Glutamatergic neuron (in vitro differentiated cells): Measurements from ENCODE around the gene TMEM53. TPM values are rescaled to one million over a fixed set of nuclear protein-coding genes. Genes with fewer than 3 reads are reported as not detected.

Experiments
- DNase-seq: peaks from one replicate; pipeline ENCODE4 v3.0.0; 2022
- H3K27ac Mint-ChIP-seq: one replicate; pipeline ENCODE4 v1.8.0; 2020; ENCODE audit warnings: mild to moderate bottlenecking, mixed read lengths, inconsistent platforms; ENCODE audit not compliant: unreplicated experiment
- H3K27me3 Mint-ChIP-seq: one replicate; pipeline ENCODE4 v1.8.0; 2020; ENCODE audit warnings: mild to moderate bottlenecking, moderate library complexity, mixed read lengths, inconsistent platforms; ENCODE audit not compliant: unreplicated experiment
- H3K36me3 Mint-ChIP-seq: one replicate; pipeline ENCODE4 v1.8.0; 2020; ENCODE audit warnings: mild to moderate bottlenecking, mixed read lengths, inconsistent platforms; ENCODE audit not compliant: unreplicated experiment
- H3K4me1 Mint-ChIP-seq: one replicate; pipeline ENCODE4 v1.8.0; 2020; ENCODE audit warnings: mild to moderate bottlenecking, low read depth, mixed read lengths, inconsistent platforms; ENCODE audit not compliant: unreplicated experiment
- H3K4me3 Mint-ChIP-seq: one replicate; pipeline ENCODE4 v1.8.0; 2020; ENCODE audit warnings: mild to moderate bottlenecking, mixed read lengths, inconsistent platforms; ENCODE audit not compliant: unreplicated experiment
- H3K9me3 Mint-ChIP-seq: one replicate; pipeline ENCODE4 v1.8.0; 2020; ENCODE audit warnings: mild to moderate bottlenecking, moderate library complexity, mixed read lengths, inconsistent platforms; ENCODE audit not compliant: unreplicated experiment
- CTCF ChIP-seq: fragments of 200-600 bp; sonication (generic); IDR thresholded peaks from one replicate; pipeline ENCODE4 v1.5.0; 2021; ENCODE audit not compliant: partially characterized antibody, unreplicated experiment
- total RNA-seq: library from RNA; stranded (reverse); fragmentation: NEBNext Ultra II Directional; extraction: Animal tissue kit (Norgen Biotek cat#: 25700); gene quantifications from one replicate; pipeline ENCODE4 v1.2.1, GENCODE V29; 2021; ENCODE audit not compliant: unreplicated experiment

TMEM53 gene
- total RNA-seq, 1 donor from 2014 or later, result 10.1 TPM

GRCh38 chr1:44720281-44720680 lies 46.0 kb upstream of the TMEM53 start:
- no peak for TF ChIP-seq CTCF
- no peaks in the 10 kb centered on the region for H3K36me3 Mint-ChIP-seq
- no peak overlapping the region for H3K27ac Mint-ChIP-seq
- no peaks in the 10 kb centered on the region for H3K4me1 Mint-ChIP-seq
- H3K27me3 Mint-ChIP-seq, result peaks cover 3% of the 10 kb centered on the region
- H3K4me3 Mint-ChIP-seq, result no peak overlapping the region
- peaks cover 2% of the 10 kb centered on the region for H3K9me3 Mint-ChIP-seq
- no peak for DNase-seq

GRCh38 chr1:44719318-44719717 lies 45.0 kb upstream of the TMEM53 start:
- Mint-ChIP-seq H3K4me3 (no peak overlapping the region), H3K36me3 (no peaks in the 10 kb centered on the region), H3K9me3 (peaks cover 2% of the 10 kb centered on the region), H3K4me1 (no peaks in the 10 kb centered on the region), H3K27ac (no peak overlapping the region), H3K27me3 (peaks cover 3% of the 10 kb centered on the region)
- TF ChIP-seq CTCF, result no peak
- DNase-seq, result no peak

GRCh38 chr1:44718091-44718490 lies 43.8 kb upstream of the TMEM53 start:
- no peaks in the 10 kb centered on the region for H3K4me1 Mint-ChIP-seq
- DNase-seq, result no peak
- H3K27ac Mint-ChIP-seq, result no peak overlapping the region
- no peak for TF ChIP-seq CTCF
- no peaks in the 10 kb centered on the region for H3K36me3 Mint-ChIP-seq
- peaks cover under 1% of the 10 kb centered on the region for H3K27me3 Mint-ChIP-seq
- H3K9me3 Mint-ChIP-seq, result peaks cover 2% of the 10 kb centered on the region
- H3K4me3 Mint-ChIP-seq, result no peak overlapping the region

- no peaks in the 10 kb centered on the region for H3K36me3 Mint-ChIP-seq
- no peak for TF ChIP-seq CTCF
- no peaks in the 10 kb centered on the region for H3K27me3 Mint-ChIP-seq
- DNase-seq, result no peak
- no peaks in the 10 kb centered on the region for H3K4me1 Mint-ChIP-seq
- no peaks in the 10 kb centered on the region for H3K9me3 Mint-ChIP-seq
- H3K27ac Mint-ChIP-seq, result no peak overlapping the region
- H3K4me3 Mint-ChIP-seq, result no peak overlapping the region
Measured at GRCh38 chr1:44717653-44718052, 43.4 kb upstream of the TMEM53 start.

- DNase-seq, result no peak
- Mint-ChIP-seq H3K36me3 (no peaks in the 10 kb centered on the region), H3K27ac (no peak overlapping the region), H3K9me3 (no peaks in the 10 kb centered on the region), H3K4me3 (no peak overlapping the region), H3K27me3 (no peaks in the 10 kb centered on the region), H3K4me1 (no peaks in the 10 kb centered on the region)
- no peak for TF ChIP-seq CTCF
Measured at GRCh38 chr1:44717156-44717555, 42.9 kb upstream of the TMEM53 start.
